AG09319 (cell line): ENCODE data around the gene SLC8A3.

Experiments
- DNase-seq: peaks from one replicate; pipeline ENCODE4 v3.0.0-alpha.2; 2010; ENCODE audit warnings: low read depth; ENCODE audit errors: extremely low read depth
- TF ChIP-seq, protein P1 (sequence below): IDR thresholded peaks from 2 replicates; pipeline ENCODE4 v1.5.1; 2011; ENCODE audit warnings: low read depth, mild to moderate bottlenecking, inconsistent platforms, low read length, moderate library complexity

Gene SLC8A3

DNA sequence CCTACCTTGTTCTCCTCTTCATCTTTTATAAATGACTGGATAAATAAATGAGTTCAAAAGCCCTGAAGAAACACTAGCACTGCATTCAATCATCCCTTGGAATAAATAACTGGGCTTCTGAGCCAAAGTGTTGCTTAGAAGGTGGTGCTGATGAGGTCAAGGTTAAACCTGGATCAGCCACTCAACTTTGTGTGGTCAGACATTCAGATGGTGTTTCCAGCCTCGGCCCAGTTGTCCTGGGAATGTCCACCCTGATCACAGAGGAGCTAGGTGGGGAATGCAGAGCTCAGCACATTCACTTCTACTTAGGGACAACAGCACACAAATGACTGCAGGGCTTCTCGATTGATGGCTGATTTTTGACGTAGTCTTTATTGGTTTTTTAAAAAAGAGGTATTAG is 88.7 kb downstream of the SLC8A3 start:
- TF ChIP-seq, protein P1, sequence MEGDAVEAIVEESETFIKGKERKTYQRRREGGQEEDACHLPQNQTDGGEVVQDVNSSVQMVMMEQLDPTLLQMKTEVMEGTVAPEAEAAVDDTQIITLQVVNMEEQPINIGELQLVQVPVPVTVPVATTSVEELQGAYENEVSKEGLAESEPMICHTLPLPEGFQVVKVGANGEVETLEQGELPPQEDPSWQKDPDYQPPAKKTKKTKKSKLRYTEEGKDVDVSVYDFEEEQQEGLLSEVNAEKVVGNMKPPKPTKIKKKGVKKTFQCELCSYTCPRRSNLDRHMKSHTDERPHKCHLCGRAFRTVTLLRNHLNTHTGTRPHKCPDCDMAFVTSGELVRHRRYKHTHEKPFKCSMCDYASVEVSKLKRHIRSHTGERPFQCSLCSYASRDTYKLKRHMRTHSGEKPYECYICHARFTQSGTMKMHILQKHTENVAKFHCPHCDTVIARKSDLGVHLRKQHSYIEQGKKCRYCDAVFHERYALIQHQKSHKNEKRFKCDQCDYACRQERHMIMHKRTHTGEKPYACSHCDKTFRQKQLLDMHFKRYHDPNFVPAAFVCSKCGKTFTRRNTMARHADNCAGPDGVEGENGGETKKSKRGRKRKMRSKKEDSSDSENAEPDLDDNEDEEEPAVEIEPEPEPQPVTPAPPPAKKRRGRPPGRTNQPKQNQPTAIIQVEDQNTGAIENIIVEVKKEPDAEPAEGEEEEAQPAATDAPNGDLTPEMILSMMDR: no peak
- DNase-seq: no peak

DNA sequence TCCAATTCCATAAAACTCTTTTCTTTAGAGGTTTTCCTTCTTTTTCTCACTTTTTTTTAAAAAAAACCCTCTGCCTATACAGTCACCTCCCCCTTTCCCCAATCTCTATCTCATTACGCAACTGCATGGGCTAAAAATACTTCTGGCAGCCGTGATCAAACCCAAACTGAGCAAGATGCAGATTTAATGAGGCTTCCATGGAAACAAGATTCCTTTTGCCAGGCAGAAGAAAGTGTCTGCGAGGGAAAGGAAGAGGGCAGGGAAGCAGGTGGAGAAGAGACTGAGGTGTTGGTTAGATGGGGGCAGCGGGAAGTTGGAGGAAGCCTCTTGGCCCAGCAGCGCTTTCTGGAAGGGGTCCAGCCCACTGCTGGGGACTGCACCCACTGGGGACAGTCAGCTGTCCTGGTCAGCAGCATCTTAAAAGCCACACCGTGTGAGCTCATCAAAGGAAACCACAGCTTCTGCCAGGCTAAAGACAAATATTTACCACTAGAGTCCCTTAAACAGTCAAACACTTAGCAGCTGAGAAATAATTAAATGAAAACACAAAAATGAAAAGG is 90.4 kb downstream of the SLC8A3 start:
- DNase-seq: no peak
- TF ChIP-seq, protein P1: no peak

DNA sequence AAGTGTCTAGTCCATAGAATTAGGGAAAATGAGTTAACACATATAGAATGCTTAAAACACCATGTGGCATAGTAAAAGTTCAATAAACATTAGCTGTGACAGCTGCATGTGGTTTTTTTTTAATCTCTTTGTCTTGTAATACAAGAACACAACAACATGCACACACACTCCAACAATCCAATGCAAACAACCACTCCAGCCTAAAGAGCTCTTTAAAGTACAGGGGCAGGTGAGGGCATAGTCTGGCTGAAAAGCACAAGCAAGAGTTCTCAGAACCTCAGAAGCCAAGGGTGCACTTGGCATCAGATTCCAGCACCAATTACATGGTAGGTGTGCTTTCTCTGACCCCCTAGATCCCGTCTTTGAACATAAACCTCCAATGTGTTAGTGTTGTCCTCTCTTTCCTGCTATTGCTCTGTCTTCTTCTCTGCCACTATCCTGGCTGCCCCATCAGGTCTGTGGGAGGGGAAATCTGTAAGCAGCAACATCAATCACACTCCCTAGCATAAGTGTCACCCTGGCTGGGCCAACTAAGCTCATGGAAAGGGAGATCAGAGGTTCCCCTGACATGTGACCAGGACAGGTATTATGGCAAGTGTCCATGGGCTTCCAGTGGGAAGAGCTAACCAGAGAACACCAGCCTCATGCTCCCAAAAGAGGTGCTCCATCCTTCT is 91.0 kb downstream of the SLC8A3 start:
- DNase-seq: no peak
- TF ChIP-seq, protein P1: no peak

DNA sequence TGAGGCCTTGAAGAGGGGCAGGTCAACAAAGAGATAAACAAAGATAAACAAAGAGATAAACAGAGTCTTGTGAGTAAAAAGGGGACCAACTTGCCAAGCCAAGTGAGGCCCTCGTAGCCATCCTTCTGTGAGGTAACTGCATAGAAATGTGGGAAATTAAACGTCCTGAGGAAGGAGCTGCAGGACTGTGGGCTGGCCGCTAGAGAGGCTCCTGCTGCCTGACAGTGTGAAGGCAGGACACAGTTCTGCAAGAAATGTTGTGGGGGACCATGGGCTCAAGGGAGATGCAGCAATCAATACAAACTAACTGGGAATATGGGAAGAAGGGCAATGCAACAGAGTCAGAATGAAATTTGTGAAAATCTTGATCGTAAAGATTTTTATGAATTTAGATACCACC is 91.9 kb downstream of the SLC8A3 start:
- DNase-seq: no peak
- TF ChIP-seq, protein P1: no peak

DNA sequence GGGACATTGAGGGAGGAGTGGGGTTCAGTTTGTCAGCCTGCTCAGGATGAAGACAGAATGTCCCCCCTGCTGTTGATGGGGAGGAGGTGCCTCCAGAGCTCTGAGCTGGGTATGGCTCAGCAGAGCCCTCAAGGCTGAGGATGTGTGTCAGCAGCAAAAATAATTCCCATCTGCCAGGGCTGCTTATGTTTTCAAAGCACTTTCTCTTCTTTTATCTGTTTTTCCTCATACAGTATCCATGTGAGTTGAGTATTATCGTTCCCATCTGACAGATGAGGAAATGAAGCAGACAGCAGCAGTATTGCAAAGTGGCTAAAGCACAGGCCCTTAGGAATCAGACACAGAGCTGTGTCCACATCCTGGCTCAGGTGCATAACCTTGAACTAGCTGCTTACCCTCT is 94.1 kb downstream of the SLC8A3 start:
- TF ChIP-seq, protein P1: no peak
- no peak for DNase-seq

DNA sequence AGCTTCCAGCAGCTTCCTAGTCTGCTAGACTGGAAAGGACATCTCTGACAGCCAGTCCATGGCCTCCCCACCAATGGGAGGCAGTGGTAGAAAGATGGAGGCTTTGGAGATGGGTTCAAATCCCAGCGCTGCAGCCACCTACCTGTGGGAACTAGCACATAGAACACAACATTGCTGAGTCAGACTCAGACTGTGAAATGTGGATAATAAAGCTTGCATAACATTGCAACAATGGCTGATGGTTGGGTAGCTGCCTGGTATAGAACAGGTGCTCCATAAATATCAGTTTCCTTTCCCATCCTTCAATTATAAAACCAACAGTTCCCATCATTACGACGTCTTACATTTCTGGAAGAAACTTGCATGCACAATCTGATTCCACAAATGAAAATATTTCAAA is 94.6 kb downstream of the SLC8A3 start:
- TF ChIP-seq, protein P1: no peak
- DNase-seq: no peak

DNA sequence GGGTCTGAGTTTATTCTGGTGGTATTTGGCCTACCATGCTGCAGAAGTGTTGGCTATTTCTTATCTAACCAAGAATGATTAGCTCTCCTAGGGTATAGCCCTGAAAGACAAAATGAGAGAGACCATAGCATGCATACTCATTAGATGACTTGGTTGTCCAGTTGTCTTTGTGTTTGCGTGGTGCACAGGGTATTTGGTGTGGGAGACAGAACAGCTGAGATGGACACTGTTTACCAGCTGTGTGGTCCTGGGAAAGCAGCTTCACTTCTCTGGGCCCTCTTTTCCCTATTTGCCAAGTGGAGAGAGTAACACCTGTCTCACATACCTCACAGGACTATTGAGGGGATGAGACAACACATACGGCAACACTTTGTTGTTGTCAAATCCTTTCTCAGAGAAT is 95.6 kb downstream of the SLC8A3 start:
- TF ChIP-seq, protein P1: no peak
- DNase-seq: no peak
